Fibroblast of pulmonary artery (primary cell): ENCODE data around the gene ACOXL.

Source experiments
- DNase-seq: peaks from one replicate; pipeline ENCODE4 v3.0.0-alpha.2; 2010; ENCODE audit warnings: low read depth
- H3K4me3 ChIP-seq: replicated peaks from 2 replicates; pipeline ENCODE4 v1.5.1; 2011; ENCODE audit warnings: low read depth, mild to moderate bottlenecking, control low read depth, low read length, moderate library complexity
- CTCF ChIP-seq: IDR thresholded peaks from 2 replicates; pipeline ENCODE4 v1.5.1; 2011; ENCODE audit warnings: mild to moderate bottlenecking, control low read depth, low read length, inconsistent platforms; ENCODE audit errors: missing control alignments

The ACOXL gene

GRCh38 chr2:110813896-110814295 is 81.5 kb downstream of the ACOXL start:
- no peak overlapping the region for H3K4me3 ChIP-seq
- DNase-seq: no peak
- no peak for TF ChIP-seq CTCF

GRCh38 chr2:110815938-110816337 is 83.6 kb downstream of the ACOXL start:
- TF ChIP-seq CTCF: no peak
- no peak overlapping the region for H3K4me3 ChIP-seq
- DNase-seq: no peak

GRCh38 chr2:110816404-110817365 is 84.3 kb downstream of the ACOXL start:
- TF ChIP-seq CTCF: no peak
- no peak overlapping the region for H3K4me3 ChIP-seq
- DNase-seq: no peak

- no peak for DNase-seq
- no peak overlapping the region for H3K4me3 ChIP-seq
- TF ChIP-seq CTCF: peak; percentile 4
These were observed 86.6 kb downstream of the ACOXL start for GRCh38 chr2:110818767-110819481.

- no peak for TF ChIP-seq CTCF
- DNase-seq: no peak
- no peak overlapping the region for H3K4me3 ChIP-seq
These were observed 87.3 kb downstream of the ACOXL start for GRCh38 chr2:110819711-110820110.

- no peak overlapping the region for H3K4me3 ChIP-seq
- no peak for DNase-seq
- no peak for TF ChIP-seq CTCF
These were observed 87.8 kb downstream of the ACOXL start for GRCh38 chr2:110820128-110820527.
